Cardiac muscle cell (in vitro differentiated cells and primary cell): ENCODE measurements around the gene MIB2. TPM values are rescaled to one million over a fixed set of nuclear protein-coding genes. Genes with fewer than 3 reads are reported as not detected.
"Not testable (repeated sequence)": the region's sequence is repeated elsewhere in the genome, so short reads cannot be mapped to it uniquely, and the experiment has no call there.

ENCODE experiments used
- DNase-seq, 2 donors: peaks; one replicate each; pipeline versions ENCODE4 v3.0.0 to v3.0.0-alpha.2; 2010 to 2017; ENCODE audit warnings: low read depth in 1 of 2, low spot score in 1 of 2
- H3K27ac ChIP-seq: fragments of 200-600 bp; sonication (generic); 2 replicates; pipeline ENCODE4 v1.5.1; 2016
- H3K27me3 ChIP-seq: fragments of 200-600 bp; sonication (generic); 2 replicates; pipeline ENCODE4 v1.6.0; 2016; ENCODE audit warnings: control low read depth
- H3K36me3 ChIP-seq: fragments of 200-600 bp; sonication (generic); 2 replicates; pipeline ENCODE4 v1.5.1; 2016; ENCODE audit warnings: control low read depth
- H3K4me1 ChIP-seq: fragments of 200-600 bp; sonication (generic); 2 replicates; pipeline ENCODE4 v1.8.1; 2017; ENCODE audit warnings: low read depth, mild to moderate bottlenecking, mixed run types
- H3K4me3 ChIP-seq: fragments of 200-600 bp; sonication (generic); 2 replicates; pipeline ENCODE4 v1.5.1; 2016; ENCODE audit warnings: mild to moderate bottlenecking
- H3K9me3 ChIP-seq: fragments of 200-600 bp; sonication (generic); 2 replicates; pipeline ENCODE4 v1.5.1; 2017; ENCODE audit warnings: low read depth, mild to moderate bottlenecking, control low read depth
- polyA plus RNA-seq: library from polyadenylated mRNA; unstranded; fragments of >200 nt; fragmentation: Nextera tagmentation; extraction: Ambion mirVana; gene quantifications from 2 replicates; pipeline ENCODE4 v1.2.1, GENCODE V29; 2016
- total RNA-seq: library from RNA; depleted of rRNA; stranded (reverse); fragments of >200 nt; gene quantifications from 2 replicates; pipeline ENCODE4 v1.2.3, GENCODE V29; 2016
- TF ChIP-seq, protein P1 (sequence below): IDR thresholded peaks from 2 replicates; pipeline ENCODE4 v1.5.1; 2012; ENCODE audit warnings: low read depth, mild to moderate bottlenecking, low read length

The MIB2 gene
- total and polyA plus RNA-seq, 2 experiments from 2014 or later = 168 to 248 TPM

GRCh38 chr1:1638528-1638927 lies 23.2 kb downstream of the MIB2 start:
- H3K27me3 ChIP-seq, H3K9me3 ChIP-seq, H3K4me1 ChIP-seq, H3K27ac ChIP-seq, H3K36me3 ChIP-seq, H3K4me3 ChIP-seq, DNase-seq: not testable (repeated sequence)

DNA sequence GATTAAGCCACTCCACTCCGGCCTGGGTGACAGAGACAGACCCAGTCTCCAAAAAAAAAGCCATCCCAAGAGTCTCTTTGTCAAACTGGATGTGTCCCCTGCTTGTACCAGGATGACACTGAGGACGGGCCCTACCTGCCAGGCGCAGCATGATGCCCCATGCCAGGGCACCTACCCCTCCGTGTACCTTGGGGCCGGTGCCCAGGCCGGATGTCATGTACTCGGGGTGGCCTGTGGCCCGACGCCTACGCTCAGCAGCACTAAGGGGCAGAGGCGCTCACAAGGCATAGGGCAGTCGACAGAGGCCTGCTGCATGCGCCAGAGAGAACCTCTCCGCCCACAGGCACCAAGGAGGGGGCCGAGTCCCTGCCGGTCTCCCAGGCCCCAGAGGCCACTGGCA lies 24.1 kb downstream of the MIB2 start:
- not testable (repeated sequence) for H3K9me3 ChIP-seq, DNase-seq, H3K27ac ChIP-seq, H3K27me3 ChIP-seq, H3K4me3 ChIP-seq, H3K4me1 ChIP-seq, H3K36me3 ChIP-seq

DNA sequence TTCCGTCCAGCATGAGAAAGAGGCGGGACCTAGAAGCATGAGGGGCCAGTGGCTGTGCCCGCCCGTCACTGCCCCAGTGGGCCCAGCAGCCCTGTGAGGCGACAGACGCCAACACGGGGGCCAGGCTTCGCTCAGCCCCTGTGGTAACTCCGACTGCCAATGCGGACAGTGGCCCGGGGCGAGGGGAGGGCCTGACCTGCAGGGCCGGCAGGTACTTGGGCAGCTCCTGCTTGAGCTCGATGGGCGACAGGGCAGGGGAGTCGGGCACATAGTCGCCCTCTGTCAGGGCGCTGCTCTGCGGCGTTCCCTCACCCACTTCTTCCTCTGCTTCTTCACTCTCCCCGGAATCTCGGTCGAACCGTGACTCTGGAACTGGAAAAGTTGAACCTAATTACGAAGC lies 24.8 kb downstream of the MIB2 start:
- H3K36me3 ChIP-seq, H3K9me3 ChIP-seq, DNase-seq, H3K4me1 ChIP-seq, H3K27ac ChIP-seq, H3K4me3 ChIP-seq, H3K27me3 ChIP-seq: not testable (repeated sequence)

DNA sequence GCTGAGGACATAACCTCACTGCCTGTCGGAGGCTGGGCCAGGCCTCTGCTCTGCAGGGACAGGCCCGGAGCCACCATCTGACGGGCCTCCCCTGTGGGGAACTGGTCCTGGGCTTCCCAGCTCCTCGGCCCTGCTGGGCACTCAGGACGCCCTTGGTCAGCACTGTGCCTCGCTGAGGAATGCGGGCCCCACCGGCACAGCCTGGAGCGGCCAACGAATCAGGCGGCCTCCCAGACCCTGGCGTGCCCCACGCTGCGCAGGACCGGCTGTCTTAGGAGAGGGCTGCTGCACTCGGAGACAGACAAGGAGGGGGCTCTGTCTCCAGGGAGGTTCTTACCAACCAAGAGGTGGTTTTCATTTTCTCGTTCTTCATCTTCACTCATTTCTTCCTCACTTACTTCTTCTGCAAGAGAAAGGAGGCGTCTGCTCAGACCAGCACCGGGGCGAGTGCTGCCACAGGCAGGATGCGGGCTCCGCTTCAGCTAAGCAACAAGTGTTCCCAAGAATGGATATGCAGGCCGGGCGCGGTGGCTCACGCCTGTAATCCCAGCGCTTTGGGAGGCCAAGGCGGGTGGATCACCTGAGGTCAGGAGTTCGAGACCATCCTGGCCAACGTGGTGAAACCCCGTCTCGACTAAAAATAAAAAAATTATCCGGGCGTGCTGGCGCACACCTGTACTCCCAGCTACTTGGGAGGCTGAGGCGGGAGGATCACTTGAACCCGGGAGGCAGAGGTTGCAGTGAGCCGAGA lies 25.6 kb downstream of the MIB2 start:
- H3K27me3 ChIP-seq, H3K36me3 ChIP-seq, DNase-seq, H3K4me1 ChIP-seq, H3K9me3 ChIP-seq, H3K27ac ChIP-seq, H3K4me3 ChIP-seq: not testable (repeated sequence)

- not testable (repeated sequence) for H3K4me3 ChIP-seq, H3K27me3 ChIP-seq, H3K4me1 ChIP-seq, H3K9me3 ChIP-seq, H3K27ac ChIP-seq, DNase-seq
- H3K36me3 ChIP-seq = peaks cover 13% of the 10 kb centered on the region
Measured at GRCh38 chr1:1646326-1646725, 31.0 kb downstream of the MIB2 start.

GRCh38 chr1:1647567-1648241 lies 32.4 kb downstream of the MIB2 start:
- not testable (repeated sequence) for H3K27me3 ChIP-seq, H3K27ac ChIP-seq, H3K9me3 ChIP-seq, H3K4me3 ChIP-seq, H3K4me1 ChIP-seq, DNase-seq
- H3K36me3 ChIP-seq = peaks cover 21% of the 10 kb centered on the region

- DNase-seq, H3K27me3 ChIP-seq, H3K9me3 ChIP-seq, H3K4me1 ChIP-seq, H3K4me3 ChIP-seq, H3K27ac ChIP-seq: not testable (repeated sequence)
- peaks cover 25% of the 10 kb centered on the region for H3K36me3 ChIP-seq
Measured at GRCh38 chr1:1648265-1648664, 33.0 kb downstream of the MIB2 start.

DNA sequence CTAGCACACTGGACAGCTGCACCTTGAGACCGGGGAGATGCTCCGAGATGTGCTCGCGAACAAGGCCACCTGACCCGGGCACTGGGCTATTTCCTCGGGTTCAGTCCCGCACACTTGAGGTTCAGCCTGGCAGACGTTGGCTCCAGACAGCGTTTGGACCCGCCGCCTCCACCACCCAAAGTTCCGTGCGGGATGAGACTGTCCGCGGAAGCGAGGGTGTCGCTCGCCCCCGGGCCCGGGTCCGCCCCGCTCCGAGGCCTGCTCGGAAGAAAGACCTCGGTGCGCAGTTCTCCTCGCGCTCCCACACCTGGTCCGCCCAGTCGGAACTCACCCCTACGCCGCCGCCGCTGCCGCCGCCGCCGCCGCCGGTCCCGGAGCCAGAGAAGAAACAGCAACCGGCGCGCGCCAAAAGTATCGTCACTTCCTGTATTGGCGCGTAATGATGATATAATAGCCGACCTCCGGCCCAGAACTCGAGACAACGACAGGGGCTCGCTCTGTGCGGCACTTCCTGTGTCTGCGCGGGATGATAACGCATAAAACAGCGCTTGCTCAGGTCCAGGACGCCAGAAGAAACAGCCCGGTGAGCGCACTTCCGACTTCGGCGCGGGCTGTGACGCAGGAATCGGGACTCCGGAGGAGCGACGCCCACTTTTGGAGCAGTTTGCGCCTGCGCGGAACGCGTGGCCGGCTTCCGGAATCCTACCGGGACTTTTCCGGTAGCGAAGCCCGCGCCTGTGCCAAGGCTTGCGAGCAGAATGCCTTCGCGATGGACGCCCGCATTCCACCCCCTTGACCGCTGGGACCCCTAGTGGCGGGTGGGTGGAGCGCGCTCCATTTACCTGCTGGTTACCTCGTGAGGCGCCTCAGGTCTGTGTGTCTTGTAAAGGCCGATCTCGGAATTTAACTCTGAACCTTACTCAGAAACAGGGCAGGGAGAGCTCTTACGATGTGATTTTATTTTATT lies 43.6 kb downstream of the MIB2 start, which contains the start of gene CDK11B:
Gene CDK11B, minus strand, starts transcription at position 422 of the 967 bp plus-strand sequence. CDS start 1,519 bp downstream, outside the sequence.
- peak within 1 kb of the TSS; percentile 68 for H3K4me3 ChIP-seq
- not testable (repeated sequence) for H3K27me3 ChIP-seq, H3K4me1 ChIP-seq, H3K9me3 ChIP-seq
- peaks cover 16% of the 10 kb centered on the region for H3K36me3 ChIP-seq
- TF ChIP-seq, protein P1, sequence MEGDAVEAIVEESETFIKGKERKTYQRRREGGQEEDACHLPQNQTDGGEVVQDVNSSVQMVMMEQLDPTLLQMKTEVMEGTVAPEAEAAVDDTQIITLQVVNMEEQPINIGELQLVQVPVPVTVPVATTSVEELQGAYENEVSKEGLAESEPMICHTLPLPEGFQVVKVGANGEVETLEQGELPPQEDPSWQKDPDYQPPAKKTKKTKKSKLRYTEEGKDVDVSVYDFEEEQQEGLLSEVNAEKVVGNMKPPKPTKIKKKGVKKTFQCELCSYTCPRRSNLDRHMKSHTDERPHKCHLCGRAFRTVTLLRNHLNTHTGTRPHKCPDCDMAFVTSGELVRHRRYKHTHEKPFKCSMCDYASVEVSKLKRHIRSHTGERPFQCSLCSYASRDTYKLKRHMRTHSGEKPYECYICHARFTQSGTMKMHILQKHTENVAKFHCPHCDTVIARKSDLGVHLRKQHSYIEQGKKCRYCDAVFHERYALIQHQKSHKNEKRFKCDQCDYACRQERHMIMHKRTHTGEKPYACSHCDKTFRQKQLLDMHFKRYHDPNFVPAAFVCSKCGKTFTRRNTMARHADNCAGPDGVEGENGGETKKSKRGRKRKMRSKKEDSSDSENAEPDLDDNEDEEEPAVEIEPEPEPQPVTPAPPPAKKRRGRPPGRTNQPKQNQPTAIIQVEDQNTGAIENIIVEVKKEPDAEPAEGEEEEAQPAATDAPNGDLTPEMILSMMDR = peak; percentile 38
- peak within 1 kb of the TSS; percentile 99 for H3K27ac ChIP-seq
- DNase-seq = peak; percentile 92 to 98

GRCh38 chr1:1662392-1662791 lies 47.1 kb downstream of the MIB2 start:
- not testable (repeated sequence) for H3K4me1 ChIP-seq, H3K27ac ChIP-seq, DNase-seq, H3K27me3 ChIP-seq, H3K4me3 ChIP-seq, H3K9me3 ChIP-seq
- H3K36me3 ChIP-seq = peaks cover 17% of the 10 kb centered on the region

DNA sequence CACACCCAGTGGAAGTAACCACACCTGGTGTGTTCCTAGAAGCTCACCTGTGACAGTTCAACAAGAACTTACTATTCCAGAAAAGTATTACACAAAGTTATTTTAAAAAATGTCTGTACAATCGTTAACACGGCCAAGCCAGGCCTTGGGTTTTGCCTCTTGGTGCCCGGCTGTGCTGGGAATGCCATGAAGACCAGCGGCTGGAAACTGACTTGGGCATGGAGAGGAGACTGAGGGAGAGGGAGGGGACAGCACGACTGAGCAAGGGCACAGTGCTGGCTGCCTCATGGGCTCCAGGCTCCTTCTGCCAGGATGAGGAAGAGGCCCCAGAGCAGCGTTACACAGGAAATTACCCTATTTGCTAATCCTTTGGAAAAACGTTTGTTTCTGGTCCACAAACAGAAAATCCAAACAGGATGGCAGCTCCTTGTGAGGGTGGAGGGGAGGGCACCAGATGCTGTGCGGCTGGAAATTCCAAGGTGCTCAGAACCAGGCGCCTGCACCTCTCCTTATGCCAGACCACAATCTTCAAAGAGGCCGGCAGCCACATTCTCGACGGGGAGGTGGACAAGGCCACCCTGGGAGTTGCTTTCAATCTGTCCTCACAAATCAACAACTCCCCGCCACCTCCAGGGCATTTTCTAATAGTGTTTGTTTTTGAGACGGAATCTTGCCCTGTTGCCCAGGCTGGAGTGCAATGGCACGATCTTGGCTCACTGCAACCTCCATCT lies 47.7 kb downstream of the MIB2 start:
- not testable (repeated sequence) for H3K27ac ChIP-seq, H3K4me1 ChIP-seq, H3K4me3 ChIP-seq, DNase-seq, H3K27me3 ChIP-seq, H3K9me3 ChIP-seq
- peaks cover 17% of the 10 kb centered on the region for H3K36me3 ChIP-seq

- H3K27ac ChIP-seq, DNase-seq, H3K4me1 ChIP-seq, H3K27me3 ChIP-seq, H3K9me3 ChIP-seq, H3K4me3 ChIP-seq: not testable (repeated sequence)
- H3K36me3 ChIP-seq = peaks cover 18% of the 10 kb centered on the region
Measured at GRCh38 chr1:1664318-1664717, 49.0 kb downstream of the MIB2 start.
